ENCODE results near the gene RBM14. TPM values are rescaled to one million over a fixed set of nuclear protein-coding genes. Genes with fewer than 3 reads are reported as not detected.

RBM14 gene
- total RNA-seq, 2 donors from 2014 or later: 29.8 to 37.6 TPM

DNA sequence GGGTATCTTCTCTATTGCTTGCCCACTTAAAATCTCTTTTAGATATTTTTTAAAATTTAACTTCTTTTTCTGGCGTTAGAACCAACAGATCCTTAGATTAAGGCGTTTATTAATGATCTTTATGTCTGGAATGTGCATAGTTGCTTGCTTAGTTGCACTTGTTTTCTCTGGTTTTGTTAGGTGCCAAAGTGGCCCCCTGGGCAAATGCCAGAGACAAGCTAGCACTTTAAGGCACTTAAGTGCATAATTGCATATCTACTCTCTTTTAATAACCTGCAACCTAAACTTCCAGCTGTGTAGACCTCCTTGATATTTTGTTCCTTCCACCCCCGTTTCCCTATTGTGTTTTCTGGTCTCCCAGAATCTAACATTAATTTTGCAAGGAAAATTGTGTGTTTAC lies 25.4 kb downstream of the RBM14 start:
- H3K4me3 ChIP-seq: no peak overlapping the region
- no peaks in the 10 kb centered on the region for H3K27me3 ChIP-seq
- no peaks in the 10 kb centered on the region for H3K9me3 ChIP-seq
- intact Hi-C loops (cut with DNase I): no loop called here
- H3K4me1 ChIP-seq: peaks cover 79% of the 10 kb centered on the region
- H3K36me3 ChIP-seq (replicated peaks in 1 of 2; ENCODE audit: insufficient read depth in 1 of 2, low read depth in 2 of 2): peaks cover 0 to 10% of the 10 kb centered on the region in 2 donors
- no peak for ATAC-seq
- no peak for DNase-seq
- no peak for TF ChIP-seq POLR2A (IDR thresholded peaks at IDR 0.05)
- TF ChIP-seq, protein P1, sequence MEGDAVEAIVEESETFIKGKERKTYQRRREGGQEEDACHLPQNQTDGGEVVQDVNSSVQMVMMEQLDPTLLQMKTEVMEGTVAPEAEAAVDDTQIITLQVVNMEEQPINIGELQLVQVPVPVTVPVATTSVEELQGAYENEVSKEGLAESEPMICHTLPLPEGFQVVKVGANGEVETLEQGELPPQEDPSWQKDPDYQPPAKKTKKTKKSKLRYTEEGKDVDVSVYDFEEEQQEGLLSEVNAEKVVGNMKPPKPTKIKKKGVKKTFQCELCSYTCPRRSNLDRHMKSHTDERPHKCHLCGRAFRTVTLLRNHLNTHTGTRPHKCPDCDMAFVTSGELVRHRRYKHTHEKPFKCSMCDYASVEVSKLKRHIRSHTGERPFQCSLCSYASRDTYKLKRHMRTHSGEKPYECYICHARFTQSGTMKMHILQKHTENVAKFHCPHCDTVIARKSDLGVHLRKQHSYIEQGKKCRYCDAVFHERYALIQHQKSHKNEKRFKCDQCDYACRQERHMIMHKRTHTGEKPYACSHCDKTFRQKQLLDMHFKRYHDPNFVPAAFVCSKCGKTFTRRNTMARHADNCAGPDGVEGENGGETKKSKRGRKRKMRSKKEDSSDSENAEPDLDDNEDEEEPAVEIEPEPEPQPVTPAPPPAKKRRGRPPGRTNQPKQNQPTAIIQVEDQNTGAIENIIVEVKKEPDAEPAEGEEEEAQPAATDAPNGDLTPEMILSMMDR (IDR thresholded peaks at IDR 0.05): no peak
- WGBS, 2 donors: 25 to 26% methylated on average over 3 of the region's 3 CpGs
- H3K27ac ChIP-seq: no peak overlapping the region

DNA sequence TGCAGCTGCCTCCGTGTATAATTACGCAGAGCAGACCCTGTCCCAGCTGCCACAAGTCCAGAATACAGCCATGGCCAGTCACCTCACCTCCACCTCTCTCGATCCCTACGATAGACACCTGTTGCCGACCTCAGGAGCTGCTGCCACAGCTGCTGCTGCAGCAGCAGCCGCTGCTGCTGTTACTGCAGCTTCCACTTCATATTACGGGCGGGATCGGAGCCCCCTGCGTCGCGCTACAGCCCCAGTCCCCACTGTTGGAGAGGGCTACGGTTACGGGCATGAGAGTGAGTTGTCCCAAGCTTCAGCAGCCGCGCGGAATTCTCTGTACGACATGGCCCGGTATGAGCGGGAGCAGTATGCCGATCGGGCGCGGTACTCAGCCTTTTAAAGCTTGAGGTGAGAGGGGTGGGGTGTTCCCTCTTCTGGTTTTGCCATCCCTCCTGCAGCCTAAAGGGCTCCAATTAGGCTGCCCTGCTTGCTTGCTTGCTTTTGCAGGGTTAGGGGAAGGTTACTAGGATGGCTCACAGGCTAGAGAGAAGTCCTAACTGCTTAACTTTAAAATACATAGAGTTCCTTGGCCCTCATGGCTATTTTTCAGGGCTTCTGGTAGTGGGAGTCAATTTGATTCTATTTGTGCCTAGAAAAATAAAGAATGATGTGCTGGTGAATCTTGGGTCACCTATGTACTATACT lies 27.5 kb downstream of the RBM14 start:
- Histone ChIP-seq H3K9me3 (no peaks in the 10 kb centered on the region), H3K36me3 (replicated peaks in 1 of 2; ENCODE audit: insufficient read depth in 1 of 2, low read depth in 2 of 2) (peaks cover 0 to 16% of the 10 kb centered on the region in 2 donors), H3K4me3 (no peak overlapping the region), H3K27ac (no peak overlapping the region), H3K27me3 (no peaks in the 10 kb centered on the region), H3K4me1 (peaks cover 68% of the 10 kb centered on the region)
- DNase-seq: no peak
- intact Hi-C loops (cut with DNase I): no loop called here
- TF ChIP-seq, protein P1 (IDR thresholded peaks at IDR 0.05): no peak
- no peak for TF ChIP-seq POLR2A (IDR thresholded peaks at IDR 0.05)
- no peak for ATAC-seq
- WGBS, 2 donors: 68 to 72% methylated on average over 11 to 24 of the region's 24 CpGs

DNA sequence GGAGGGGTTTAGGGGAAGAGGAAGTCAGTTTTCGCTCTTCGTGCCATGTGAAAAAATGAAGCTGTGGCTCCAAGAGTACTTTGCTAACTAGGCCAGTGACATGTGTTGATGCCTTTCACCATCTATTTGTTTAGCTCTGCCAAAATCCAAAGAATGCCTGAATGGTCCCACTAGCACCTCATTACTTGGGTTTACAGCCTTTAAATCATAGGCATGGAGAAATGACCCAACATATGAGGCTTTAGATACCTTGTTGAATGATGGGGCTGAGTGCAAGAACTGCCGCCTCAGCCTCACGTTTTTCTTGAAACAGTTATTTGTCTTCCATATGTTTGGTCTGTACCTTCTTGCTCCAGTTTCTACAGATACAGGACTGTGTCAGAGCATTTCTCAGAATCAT lies 30.4 kb downstream of the RBM14 start:
- ATAC-seq: no peak

DNA sequence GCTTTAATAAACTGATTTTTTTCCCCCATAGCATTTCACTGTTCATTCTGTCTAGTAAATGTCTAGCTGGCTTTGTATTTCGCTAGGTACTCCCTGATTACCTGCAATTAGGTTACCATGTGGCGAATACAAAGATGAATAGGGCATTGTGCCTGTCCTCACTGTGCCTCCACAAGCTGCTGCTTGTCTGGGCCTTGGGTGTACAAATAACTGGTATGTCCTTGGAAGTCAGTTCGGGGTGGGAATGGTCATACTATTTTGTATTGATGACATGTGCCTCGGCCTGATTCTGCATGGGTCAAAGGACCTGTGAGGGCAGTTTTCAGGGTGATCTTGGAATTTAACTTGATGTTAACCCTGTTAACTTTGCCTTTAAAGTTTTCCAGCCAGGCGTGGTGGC lies 33.5 kb downstream of the RBM14 start:
- TF ChIP-seq, protein P1 (IDR thresholded peaks at IDR 0.05): no peak
- no peak for TF ChIP-seq POLR2A (IDR thresholded peaks at IDR 0.05)
- no peaks in the 10 kb centered on the region for H3K9me3 ChIP-seq
- H3K27ac ChIP-seq: no peak overlapping the region
- ATAC-seq (no peak), DNase-seq (no peak)
- H3K4me3 ChIP-seq: no peak overlapping the region
- H3K4me1 ChIP-seq: peaks cover 14% of the 10 kb centered on the region
- intact Hi-C loops (cut with DNase I): no loop called here
- peaks cover 0 to 16% of the 10 kb centered on the region in 2 donors for H3K36me3 ChIP-seq (replicated peaks in 1 of 2; ENCODE audit: insufficient read depth in 1 of 2, low read depth in 2 of 2)
- H3K27me3 ChIP-seq: no peaks in the 10 kb centered on the region
- 91% methylated on average over 5 of the region's 5 CpGs for WGBS, 2 donors

More for the DNA sequence above, 30.4 kb downstream of the RBM14 start:
- Histone ChIP-seq H3K36me3 (replicated peaks in 1 of 2; ENCODE audit: insufficient read depth in 1 of 2, low read depth in 2 of 2) (peaks cover 0 to 16% of the 10 kb centered on the region in 2 donors), H3K4me1 (peaks cover 45% of the 10 kb centered on the region), H3K27ac (no peak overlapping the region), H3K9me3 (no peaks in the 10 kb centered on the region), H3K4me3 (no peak overlapping the region), H3K27me3 (no peaks in the 10 kb centered on the region)
- no peak for DNase-seq
- intact Hi-C loops (cut with DNase I): no loop called here
- WGBS, 2 donors: 80 to 83% methylated on average over 4 of the region's 4 CpGs
- no peak for TF ChIP-seq POLR2A (IDR thresholded peaks at IDR 0.05)
- TF ChIP-seq, protein P1 (IDR thresholded peaks at IDR 0.05): no peak

DNA sequence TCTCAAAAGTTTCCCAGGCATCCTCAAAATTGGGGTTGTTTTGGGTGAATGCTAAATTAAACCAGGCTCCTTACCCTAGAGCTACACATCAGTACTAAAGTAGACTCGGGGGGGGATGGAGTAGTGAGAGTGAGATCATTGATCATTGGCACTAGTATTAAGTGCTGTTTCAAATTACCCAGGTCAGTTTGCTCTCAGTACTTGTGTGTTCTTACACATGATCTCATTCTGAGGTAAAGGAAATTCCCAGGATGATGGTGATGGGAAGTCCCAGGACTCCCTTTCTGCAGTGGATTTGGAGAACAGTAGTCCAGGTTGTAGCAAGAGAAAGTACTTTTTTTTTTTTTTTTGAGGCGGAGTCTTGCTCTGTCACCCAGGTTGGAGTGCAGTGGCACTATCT lies 34.6 kb downstream of the RBM14 start:
- H3K27ac ChIP-seq: peak overlapping the region in 1 of 4 donors; percentile 24
- no peaks in the 10 kb centered on the region for H3K9me3 ChIP-seq

More for the DNA sequence above, 34.6 kb downstream of the RBM14 start:
- ATAC-seq (peak; percentile 63), DNase-seq (no peak)
- H3K4me1 ChIP-seq: peaks cover 3% of the 10 kb centered on the region
- 93% methylated on average over 2 of the region's 2 CpGs for WGBS, 2 donors
- peaks cover 0 to 9% of the 10 kb centered on the region in 2 donors for H3K36me3 ChIP-seq (replicated peaks in 1 of 2; ENCODE audit: insufficient read depth in 1 of 2, low read depth in 2 of 2)
- TF ChIP-seq, protein P1 (IDR thresholded peaks at IDR 0.05): no peak
- TF ChIP-seq POLR2A (IDR thresholded peaks at IDR 0.05): no peak
- intact Hi-C loops (cut with DNase I): no loop called here
- no peaks in the 10 kb centered on the region for H3K27me3 ChIP-seq
- H3K4me3 ChIP-seq: no peak overlapping the region

Data from body of pancreas (tissue), 4 donors.